Activated B cell treated with CpG ODN at 0.5 μM for 24 hours (primary cell): ENCODE measurements around the gene WWOX. TPM values are rescaled to one million over a fixed set of nuclear protein-coding genes. Genes with fewer than 3 reads are reported as not detected.

Experiments used
- ATAC-seq: fragments of 200-7000 bp; cut with Tn5 transposase; one replicate; pipeline ENCODE4 v1.10.0; 2021; ENCODE audit warnings: low read depth, mild to moderate bottlenecking, moderate library complexity
- CTCF ChIA-PET: fragments of 350-600 bp; sonication (Branson Sonifier 250); formaldehyde crosslinking; loops from one replicate; lab custom pipeline; 2021; ENCODE audit warnings: antibody characterized with exemption; lab: Charles Lee
- POLR2A ChIA-PET: fragments of 350-600 bp; sonication (Branson Sonifier 250); formaldehyde crosslinking; loops from one replicate; lab custom pipeline; 2021; ENCODE audit warnings: antibody characterized with exemption; lab: Charles Lee
- DNase-seq: peaks from one replicate; pipeline ENCODE4 v3.0.0; 2022
- H3K27ac Mint-ChIP-seq: one replicate; pipeline ENCODE4 v1.8.0; 2020; ENCODE audit warnings: mixed read lengths
- H3K27me3 Mint-ChIP-seq: one replicate; pipeline ENCODE4 v1.8.0; 2021; ENCODE audit warnings: mixed read lengths
- H3K36me3 Mint-ChIP-seq: one replicate; pipeline ENCODE4 v1.8.0; 2021; ENCODE audit warnings: low read depth, mixed read lengths
- H3K4me1 Mint-ChIP-seq: one replicate; pipeline ENCODE4 v1.8.0; 2021; ENCODE audit warnings: mixed read lengths
- H3K4me3 Mint-ChIP-seq: one replicate; pipeline ENCODE4 v1.8.0; 2020; ENCODE audit warnings: mild to moderate bottlenecking, mixed read lengths
- H3K9me3 Mint-ChIP-seq: one replicate; pipeline ENCODE4 v1.8.0; 2020; ENCODE audit warnings: mixed read lengths
- intact Hi-C: fragments of 100-400 bp; cut with micrococcal nuclease; formaldehyde crosslinking; loops from one replicate; pipeline ENCODE4 v1.15.1; 2024
- total RNA-seq: library from RNA; stranded (reverse); gene quantifications from 2 replicates; pipeline ENCODE4 v1.2.3, GENCODE V29; 2022
- TF ChIP-seq, protein P1 (sequence below): fragments of 200-600 bp; IDR thresholded peaks from one replicate; pipeline ENCODE4 v1.8.0; 2022; ENCODE audit warnings: antibody characterized with exemption, mild to moderate bottlenecking

Gene WWOX
- total RNA-seq, 1 donor from 2014 or later: 22.6 TPM

GRCh38 chr16:79061181-79061580 lies 961.7 kb downstream of the WWOX start:
- TF ChIP-seq, protein P1, sequence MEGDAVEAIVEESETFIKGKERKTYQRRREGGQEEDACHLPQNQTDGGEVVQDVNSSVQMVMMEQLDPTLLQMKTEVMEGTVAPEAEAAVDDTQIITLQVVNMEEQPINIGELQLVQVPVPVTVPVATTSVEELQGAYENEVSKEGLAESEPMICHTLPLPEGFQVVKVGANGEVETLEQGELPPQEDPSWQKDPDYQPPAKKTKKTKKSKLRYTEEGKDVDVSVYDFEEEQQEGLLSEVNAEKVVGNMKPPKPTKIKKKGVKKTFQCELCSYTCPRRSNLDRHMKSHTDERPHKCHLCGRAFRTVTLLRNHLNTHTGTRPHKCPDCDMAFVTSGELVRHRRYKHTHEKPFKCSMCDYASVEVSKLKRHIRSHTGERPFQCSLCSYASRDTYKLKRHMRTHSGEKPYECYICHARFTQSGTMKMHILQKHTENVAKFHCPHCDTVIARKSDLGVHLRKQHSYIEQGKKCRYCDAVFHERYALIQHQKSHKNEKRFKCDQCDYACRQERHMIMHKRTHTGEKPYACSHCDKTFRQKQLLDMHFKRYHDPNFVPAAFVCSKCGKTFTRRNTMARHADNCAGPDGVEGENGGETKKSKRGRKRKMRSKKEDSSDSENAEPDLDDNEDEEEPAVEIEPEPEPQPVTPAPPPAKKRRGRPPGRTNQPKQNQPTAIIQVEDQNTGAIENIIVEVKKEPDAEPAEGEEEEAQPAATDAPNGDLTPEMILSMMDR: no peak
- CTCF ChIA-PET: no interaction called here
- Mint-ChIP-seq H3K4me1 (no peaks in the 10 kb centered on the region), H3K27me3 (peaks cover 3% of the 10 kb centered on the region), H3K4me3 (no peak overlapping the region), H3K9me3 (no peaks in the 10 kb centered on the region), H3K27ac (no peak overlapping the region), H3K36me3 (no peaks in the 10 kb centered on the region)
- intact Hi-C loops: no loop called here
- DNase-seq (no peak), ATAC-seq (no peak)
- POLR2A ChIA-PET: no interaction called here

GRCh38 chr16:79062336-79062735 lies 962.9 kb downstream of the WWOX start:
- Mint-ChIP-seq H3K4me3 (no peak overlapping the region), H3K4me1 (no peaks in the 10 kb centered on the region), H3K27ac (no peak overlapping the region), H3K36me3 (no peaks in the 10 kb centered on the region), H3K9me3 (no peaks in the 10 kb centered on the region), H3K27me3 (peaks cover 3% of the 10 kb centered on the region)
- TF ChIP-seq, protein P1: no peak
- ATAC-seq (no peak), DNase-seq (no peak)
- intact Hi-C loops: no loop called here
- CTCF ChIA-PET: no interaction called here
- POLR2A ChIA-PET: no interaction called here

DNA sequence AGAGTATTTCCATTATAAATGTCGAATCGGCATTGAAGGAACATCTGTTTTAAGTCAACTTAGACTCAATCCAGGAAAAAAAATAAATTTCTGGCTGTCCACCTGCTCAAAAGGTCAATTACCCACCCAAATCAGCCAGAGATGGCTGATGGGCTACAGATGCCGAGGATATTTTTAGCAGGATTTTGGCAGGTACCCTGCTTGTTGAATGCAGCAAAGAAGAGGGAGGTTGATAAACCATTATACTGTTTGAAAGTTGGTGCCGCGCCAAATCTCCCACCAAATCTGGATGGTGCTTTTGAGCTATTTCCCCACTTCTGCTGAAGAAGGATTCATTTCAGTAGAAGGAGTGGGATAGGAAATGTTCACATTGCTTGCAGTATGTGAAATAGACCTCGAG lies 963.4 kb downstream of the WWOX start:
- DNase-seq (no peak), ATAC-seq (no peak)
- POLR2A ChIA-PET: no interaction called here
- H3K27me3 Mint-ChIP-seq: peaks cover 3% of the 10 kb centered on the region
- CTCF ChIA-PET: no interaction called here
- intact Hi-C loops: no loop called here
- no peak overlapping the region for H3K27ac Mint-ChIP-seq
- TF ChIP-seq, protein P1: no peak
- H3K36me3 Mint-ChIP-seq: no peaks in the 10 kb centered on the region
- no peaks in the 10 kb centered on the region for H3K4me1 Mint-ChIP-seq
- H3K9me3 Mint-ChIP-seq: no peaks in the 10 kb centered on the region
- H3K4me3 Mint-ChIP-seq: no peak overlapping the region

GRCh38 chr16:79064256-79064972 lies 965.0 kb downstream of the WWOX start:
- Mint-ChIP-seq H3K4me3 (no peak overlapping the region), H3K9me3 (no peaks in the 10 kb centered on the region), H3K27ac (no peak overlapping the region), H3K4me1 (no peaks in the 10 kb centered on the region), H3K36me3 (no peaks in the 10 kb centered on the region), H3K27me3 (peaks cover 3% of the 10 kb centered on the region)
- TF ChIP-seq, protein P1: no peak
- DNase-seq: no peak
- ATAC-seq: no peak
- CTCF ChIA-PET: no interaction called here
- POLR2A ChIA-PET: no interaction called here
- intact Hi-C loops: no loop called here

- H3K27me3 Mint-ChIP-seq: peaks cover 3% of the 10 kb centered on the region
- H3K27ac Mint-ChIP-seq: no peak overlapping the region
- DNase-seq: no peak
- no peaks in the 10 kb centered on the region for H3K4me1 Mint-ChIP-seq
- ChIA-PET CTCF (no interaction called here), POLR2A (no interaction called here)
- no peaks in the 10 kb centered on the region for H3K36me3 Mint-ChIP-seq
- intact Hi-C loops: no loop called here
- H3K9me3 Mint-ChIP-seq: no peaks in the 10 kb centered on the region
- ATAC-seq: no peak
- H3K4me3 Mint-ChIP-seq: no peak overlapping the region
- TF ChIP-seq, protein P1: no peak
Observed at GRCh38 chr16:79066561-79066960, 967.1 kb downstream of the WWOX start.
